GM21529 (cell line): ENCODE measurements around the gene WWOX.

Experiments used
- ATAC-seq: cut with Tn5 transposase; IDR thresholded peaks from one replicate; pipeline ENCODE4 v1.9.1; 2021; ENCODE audit not compliant: unreplicated experiment

Gene WWOX

DNA sequence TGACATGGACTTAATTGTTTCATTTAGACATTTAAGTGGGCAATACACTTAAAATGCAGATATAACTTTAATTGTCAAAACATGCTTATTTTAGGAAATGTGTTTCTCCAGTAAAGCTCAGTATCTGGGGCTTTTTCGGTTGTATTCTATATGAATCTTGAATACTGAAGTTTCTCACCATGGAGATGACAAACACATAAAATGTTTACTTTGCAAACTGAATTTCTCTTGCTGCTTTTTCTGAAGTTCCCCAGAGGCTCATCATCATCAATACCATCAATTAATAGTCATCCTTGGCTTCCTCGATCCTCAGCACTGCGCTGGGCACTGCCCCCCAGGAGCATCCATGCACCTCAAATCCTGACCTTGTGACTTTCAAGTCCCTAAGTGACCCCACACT is 227.3 kb downstream of the WWOX start:
- no peak for ATAC-seq

DNA sequence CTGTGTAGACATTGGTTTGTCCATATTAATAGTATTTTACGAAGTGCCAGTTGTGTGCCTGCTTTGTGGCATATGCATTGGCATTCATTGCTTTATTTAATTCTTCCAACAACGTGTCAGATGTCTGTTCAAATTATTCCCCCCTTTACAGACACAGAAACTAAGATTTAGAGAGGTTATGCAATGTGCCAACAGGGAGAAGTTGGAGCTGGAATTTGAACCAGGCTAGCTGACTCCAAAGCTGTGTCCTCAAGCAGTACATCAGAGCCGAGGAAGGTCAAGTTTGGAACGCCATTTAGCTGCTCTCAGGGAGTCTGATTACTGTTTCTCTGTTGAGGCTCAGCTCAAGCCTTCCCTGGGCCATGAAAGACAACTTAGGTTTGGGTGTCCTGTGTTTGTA is 232.3 kb downstream of the WWOX start:
- ATAC-seq: no peak

DNA sequence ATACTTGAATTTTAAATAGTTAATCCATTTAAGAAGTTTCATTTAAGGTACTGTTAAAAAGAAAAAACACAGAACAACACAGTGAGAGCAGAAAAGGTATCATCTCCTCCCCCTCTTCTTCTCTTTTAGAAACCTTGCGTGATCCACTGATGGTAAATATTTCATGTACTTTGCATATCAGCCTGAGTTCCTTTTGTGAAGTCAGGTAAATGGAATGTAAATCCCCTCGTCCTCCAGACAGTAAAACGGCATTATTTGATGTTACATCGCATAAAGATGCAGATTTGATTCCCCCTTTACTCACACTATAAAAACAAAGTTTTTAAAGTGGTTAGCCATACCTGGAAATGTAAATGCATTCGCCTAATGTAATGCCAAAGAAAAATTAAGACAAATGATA is 234.4 kb downstream of the WWOX start:
- no peak for ATAC-seq

DNA sequence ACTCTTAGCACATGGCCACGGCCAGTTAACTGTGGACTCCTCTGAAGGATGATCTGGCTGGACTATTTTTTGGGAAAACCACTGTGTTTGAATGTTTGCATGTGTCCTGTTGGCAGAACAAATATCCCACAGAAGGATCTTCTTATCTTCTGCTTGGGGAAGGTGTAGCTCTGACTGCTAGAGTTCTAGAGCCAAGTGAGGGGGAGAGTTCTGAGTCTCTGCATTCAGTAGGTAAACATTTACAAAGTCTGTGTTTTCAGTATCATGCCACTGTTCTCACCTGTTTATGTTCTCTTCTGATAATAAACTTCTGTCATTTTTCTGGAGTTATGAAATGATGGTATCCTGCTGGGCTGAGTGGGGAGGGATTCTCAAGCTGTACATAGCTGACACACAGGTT is 241.1 kb downstream of the WWOX start:
- no peak for ATAC-seq

DNA sequence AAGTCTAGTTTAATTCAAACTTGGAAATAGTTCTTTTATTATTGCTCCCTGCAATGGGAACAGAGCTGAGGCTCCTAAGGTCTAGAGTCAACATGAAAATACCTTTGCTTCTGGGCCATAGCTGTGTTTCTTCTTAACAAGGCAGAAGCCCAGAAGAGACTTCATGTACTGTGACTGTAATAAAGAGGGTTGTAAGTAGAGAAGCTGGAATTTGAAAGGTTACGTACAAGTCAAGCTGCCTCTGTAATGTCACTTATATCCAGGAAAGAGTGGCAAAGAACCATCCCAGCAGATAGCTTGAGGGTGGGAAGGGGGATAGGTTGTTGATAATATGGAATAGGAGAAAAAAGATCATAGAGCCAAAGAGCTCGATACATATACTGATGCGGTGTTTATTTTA is 248.6 kb downstream of the WWOX start:
- ATAC-seq: no peak

DNA sequence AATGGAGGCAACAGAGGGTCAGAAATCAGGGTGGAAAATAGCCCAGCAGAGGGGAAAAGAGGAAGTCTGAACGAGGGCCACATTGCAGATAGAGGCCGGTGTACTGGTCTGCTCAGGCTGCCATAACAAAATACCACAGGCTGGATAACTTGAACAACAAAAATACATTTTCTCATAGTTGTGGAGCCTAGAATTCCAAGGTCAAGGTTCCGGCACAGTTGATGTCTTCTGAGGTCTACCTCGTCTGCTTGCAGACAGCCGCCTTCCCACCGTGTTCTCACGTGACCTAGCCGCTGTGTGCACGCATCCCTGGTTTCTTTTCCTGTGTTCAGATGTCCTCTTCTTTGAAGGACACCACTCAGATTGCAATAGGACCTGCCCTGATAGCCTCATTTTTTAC is 249.4 kb downstream of the WWOX start:
- ATAC-seq: no peak

DNA sequence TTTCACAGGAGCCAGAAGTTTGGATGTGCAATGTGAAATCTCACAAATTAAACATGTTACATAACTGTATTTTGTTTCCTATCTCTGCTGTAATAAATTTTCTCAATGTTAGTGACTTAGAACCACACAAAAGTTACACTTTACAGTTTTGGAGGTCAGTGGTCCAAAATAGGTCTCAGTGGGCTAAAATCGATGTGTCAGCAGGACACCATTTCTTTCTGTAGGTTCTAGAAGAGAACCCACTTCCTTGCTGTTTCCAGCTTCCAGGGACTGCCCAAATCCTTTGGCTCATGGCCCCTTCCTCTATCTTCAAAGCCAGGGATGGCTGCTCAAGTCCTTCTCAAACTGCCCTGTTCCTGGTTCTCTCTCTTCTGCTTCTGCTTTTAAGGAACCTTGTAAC is 252.7 kb downstream of the WWOX start:
- no peak for ATAC-seq

DNA sequence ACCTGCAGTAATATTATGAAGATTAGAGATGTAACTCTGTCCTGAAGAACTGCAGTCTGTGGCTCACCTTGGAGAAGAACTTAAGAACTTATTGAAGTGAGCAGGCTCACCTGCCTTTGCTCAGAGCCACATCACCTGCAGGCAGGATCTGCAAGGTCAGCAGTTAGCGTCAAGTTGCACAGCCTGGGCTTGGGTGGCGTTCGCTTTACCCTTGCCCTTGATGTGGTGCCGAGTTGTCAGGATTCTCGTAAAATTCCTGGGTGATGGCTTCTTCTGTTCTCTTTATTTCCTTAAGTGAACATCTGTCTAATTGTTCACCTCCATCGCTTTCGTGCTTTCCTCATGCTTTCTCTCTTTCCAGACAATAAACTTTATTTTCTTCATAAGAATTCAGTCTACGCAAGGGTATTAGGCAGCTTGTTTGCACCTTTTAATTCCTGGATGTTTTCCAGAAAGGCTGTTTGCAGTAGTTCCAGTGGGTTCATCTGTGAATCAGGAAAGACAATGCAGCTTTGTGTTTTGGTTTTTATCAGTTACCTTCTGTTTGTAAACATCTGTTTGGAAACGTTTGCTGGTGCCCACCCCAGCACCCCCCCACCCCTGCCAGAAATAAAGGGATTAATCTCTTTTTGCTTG is 254.3 kb downstream of the WWOX start:
- ATAC-seq: no peak

DNA sequence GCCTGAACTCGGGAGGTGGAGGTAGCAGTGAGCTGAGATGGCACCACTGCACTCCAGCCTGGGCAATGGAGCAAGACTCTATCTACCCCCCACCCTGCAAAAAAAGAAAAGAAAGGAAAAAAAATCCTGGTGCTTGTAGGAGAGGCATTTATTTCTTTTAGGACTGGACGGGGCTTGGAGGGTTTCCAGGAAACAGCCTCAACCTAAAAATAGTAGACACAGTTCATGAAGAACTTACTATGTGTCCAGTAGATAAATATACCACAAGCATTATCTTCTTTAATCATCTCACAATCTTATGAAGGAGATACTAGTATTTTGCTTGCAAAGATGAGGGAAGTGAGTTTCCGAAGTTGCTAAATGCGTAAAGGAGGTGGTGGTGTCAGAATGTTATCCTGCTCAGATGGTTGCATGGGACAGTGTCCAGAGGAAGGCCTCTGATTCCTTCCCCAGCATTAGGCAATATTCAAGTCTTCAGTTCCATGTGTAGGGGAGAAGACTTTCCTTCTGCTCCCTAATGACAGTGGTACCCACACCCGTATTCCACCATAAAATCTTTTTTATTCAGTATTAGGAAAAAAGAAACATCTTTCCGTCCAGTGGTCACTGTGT is 263.2 kb downstream of the WWOX start:
- ATAC-seq: no peak

DNA sequence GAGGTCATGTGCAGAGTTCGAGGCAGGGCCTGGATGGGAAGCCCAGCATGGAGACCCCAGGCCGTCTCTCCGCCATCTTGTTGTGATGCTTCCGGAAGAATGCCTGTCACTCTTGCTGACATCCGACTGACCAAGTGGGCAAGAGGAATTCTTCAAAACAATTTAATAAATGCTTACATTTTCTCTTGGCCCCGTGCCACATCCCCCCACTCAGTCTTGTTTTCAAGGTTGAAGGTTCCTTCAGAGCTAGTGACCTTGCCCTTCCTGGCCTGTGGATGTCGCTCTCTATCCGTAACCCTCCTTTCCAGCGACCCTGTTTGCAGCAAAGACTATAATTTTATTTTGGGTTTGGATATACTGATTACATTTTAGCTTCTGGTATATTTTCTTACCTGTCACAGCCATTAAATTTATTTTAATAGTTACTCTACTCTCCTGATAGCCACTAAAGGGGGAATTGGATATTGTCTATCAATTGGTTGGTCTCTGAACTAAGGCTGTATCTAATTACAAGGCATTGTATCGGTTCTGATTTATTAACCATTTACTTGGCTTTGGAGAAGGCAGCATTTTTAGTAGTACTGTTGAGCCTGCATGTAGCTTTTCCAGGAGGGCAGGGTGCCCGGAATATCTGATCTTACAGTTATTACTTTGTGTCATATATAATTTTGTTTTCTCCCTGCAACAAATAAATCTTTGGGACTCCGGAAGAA is 264.5 kb downstream of the WWOX start:
- no peak for ATAC-seq

DNA sequence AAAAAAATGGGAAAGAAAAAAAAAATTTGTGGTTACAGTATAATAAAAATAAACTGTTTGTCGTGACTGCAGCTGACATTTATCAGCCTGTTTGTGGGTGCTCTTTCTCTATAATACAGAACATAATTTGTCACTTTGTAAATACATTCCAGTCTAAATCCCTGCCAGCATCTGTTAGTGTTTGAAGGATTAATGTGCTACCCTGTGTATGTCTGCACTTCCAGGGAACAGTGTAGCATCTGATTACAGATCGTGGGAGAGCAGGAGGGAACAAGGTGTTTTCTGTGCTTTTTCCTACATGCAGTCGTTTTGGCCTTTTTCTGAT is 265.1 kb downstream of the WWOX start:
- ATAC-seq: no peak

DNA sequence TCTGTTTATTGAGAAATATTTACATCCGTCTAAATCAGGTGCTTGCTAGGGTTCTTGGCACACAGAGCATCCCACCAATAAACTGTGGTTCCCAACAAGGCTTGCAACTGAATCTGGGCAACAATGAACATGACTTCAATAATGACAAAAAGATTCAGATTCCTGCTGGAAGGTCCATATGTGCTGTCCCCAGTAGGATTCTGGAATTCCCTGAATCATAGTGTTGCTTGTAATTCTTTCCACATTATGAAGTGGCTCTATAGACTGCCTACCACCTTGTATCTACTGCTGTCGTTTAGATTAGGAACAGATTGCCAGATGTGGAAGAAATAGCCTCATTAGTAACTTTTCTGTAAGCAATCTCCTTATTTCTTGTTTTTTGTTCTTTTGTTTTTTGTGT is 265.9 kb downstream of the WWOX start:
- ATAC-seq: no peak

DNA sequence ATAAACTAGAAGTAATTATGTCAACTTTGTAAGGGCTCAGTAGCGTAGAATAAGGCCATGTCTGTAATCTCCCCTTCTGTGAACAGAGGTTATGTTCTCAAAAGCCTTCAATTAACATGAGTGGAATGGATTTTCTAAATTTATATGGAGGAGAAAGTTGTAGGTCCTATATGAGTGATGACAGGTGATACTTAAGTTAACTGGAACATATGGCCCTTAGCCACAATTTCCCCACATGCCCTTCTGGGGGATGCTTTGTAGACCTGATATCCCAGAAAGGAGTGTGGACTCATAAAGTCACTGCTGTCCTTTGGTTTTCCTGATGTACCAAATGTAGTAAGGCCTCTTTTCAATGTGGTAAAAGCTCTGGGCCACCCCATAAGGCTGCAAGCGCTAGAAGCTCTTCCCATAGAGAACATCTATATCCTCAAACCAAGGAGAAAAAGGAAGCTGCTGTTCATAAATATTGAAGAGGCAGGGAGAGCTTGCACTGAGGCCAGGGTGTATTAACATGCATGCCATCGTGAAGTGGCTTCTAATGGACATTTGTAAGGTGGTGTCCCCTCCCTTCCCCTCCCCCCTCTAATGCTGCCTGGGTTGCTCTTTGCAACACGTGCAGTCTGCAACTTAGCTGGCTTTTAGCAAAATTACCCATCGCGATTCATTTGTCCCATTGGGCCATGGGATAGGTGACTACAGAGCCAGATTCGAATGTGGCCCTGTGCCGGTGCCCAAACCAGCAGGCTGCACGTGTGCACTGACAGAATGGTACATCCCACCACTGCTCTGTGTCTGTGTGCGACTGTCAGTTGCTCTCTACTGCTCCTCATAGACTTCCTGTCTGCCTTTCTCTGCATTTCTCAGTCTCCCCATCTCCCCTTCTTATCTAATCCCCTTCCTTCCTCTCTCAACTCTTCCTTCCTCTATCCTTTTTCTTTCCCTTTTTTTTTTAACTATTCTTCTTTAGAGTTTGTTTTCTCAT is 269.0 kb downstream of the WWOX start:
- no peak for ATAC-seq

DNA sequence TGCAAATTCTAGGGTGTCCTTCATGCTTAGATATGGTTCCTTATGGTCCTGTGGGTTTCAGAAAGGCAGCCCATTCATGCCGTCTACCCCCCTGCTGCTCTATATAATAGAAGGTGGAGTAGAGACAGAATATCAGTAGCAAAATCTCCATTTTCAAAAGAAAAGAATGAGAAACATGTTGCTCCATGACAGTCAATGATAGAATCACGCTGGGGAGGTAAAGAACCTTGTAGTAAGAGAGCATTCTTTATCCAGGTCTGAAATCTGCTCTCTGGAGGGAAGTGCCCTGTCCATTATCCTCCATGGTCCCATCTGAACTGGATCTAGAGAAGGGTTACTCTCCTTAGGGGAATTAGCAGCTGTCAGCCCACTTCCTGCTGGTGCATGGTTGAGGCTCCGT is 272.8 kb downstream of the WWOX start:
- ATAC-seq: no peak

DNA sequence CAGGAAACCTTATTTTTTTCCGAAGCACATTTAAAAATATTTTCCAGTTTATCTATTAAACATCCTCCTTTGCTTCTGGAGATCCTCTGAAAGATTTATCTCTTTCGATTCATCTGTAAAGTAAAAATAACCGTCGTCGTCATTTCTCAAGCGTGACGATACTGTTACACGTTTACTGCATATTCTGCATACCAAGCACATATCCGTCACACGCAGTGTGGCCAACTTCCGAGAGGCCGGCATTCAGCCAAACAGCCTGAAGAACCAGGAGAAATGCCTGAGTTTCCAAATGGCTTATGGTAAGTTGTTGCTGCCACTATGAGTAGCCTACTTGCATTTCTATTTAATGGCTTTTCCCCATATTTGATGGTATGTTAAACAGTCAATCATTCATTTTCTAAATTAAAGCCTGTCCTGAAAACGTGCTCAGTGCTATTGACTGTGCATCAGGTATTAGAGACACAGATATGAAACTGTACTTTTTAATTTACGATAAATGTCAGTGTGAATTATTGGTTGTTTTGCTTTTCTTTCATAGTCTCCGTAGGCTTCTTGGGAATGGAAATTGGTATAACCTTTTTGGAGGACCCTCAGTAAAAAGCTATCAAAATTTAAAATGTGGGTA is 275.7 kb downstream of the WWOX start:
- ATAC-seq: no peak

DNA sequence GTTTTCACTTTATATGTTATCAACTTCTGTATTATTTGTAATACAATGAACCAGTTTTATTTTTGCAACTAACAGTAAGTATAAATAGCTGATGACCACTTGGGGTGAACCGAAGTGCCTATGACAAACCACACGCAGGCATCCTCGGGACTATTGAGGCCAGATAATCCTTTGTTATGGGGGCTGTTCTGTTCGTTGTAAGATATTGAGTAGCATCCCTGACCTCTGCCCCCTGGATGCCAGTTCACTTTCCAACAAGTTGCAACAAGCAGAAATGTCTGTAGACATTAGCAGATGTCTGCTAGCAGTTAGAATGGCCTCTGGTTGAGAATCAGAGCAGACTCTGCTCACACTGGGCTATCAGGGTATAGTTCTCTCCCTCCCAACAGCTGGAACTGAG is 277.0 kb downstream of the WWOX start:
- ATAC-seq: no peak

DNA sequence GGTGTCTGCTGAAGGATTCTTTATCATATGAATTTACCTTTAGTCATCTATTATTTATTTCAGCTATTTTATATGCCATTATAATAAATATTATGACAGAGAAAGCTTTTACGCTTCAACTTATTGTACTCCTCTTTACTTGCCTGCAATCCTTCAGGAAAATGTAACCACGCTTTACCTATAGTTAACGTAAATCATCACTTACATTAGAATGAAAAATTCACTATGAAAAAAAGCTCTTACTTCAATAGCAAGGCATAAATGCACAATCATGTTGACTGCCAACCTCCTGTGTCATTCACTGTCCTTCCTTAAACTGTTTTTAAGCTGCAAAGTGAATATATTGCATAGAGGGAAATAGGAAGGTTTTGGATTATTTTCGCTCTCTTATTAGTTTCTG is 277.9 kb downstream of the WWOX start:
- ATAC-seq: no peak

DNA sequence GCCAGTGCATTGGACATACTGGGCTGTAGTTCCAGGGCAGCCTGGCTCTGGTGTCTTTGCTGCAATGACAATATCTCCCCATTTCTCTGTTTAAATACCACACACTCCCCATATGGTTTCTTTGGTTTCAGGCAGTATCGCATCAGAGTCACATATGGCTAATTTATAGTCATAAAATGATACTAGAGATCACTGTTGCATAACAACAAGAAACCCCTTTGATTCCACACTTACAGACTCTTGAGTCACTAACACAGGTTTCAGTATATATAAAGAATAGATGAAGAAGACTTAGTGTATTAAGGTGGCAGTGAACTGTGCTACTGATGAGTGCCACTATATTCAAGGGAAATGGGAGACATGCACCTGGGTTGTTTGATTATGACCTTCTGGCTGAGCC is 281.6 kb downstream of the WWOX start:
- no peak for ATAC-seq

DNA sequence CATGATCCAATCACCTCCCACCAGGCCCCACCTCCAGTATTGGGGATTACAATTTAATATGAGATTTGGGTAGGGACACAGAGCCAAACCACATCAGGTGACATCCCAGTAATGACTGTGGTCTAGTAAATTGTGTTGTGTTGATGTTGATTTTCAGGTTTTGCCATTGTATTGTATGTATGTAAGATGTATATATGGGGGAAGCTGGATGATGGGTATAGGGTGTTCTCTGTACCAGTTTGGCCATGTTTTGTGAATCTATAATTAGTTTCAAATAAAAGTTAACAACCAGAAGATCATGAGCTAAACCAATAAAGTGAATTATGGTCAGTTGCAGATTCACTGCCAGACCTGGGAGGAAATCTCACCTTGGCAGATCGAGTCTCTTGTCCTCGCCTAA is 283.7 kb downstream of the WWOX start:
- ATAC-seq: no peak

DNA sequence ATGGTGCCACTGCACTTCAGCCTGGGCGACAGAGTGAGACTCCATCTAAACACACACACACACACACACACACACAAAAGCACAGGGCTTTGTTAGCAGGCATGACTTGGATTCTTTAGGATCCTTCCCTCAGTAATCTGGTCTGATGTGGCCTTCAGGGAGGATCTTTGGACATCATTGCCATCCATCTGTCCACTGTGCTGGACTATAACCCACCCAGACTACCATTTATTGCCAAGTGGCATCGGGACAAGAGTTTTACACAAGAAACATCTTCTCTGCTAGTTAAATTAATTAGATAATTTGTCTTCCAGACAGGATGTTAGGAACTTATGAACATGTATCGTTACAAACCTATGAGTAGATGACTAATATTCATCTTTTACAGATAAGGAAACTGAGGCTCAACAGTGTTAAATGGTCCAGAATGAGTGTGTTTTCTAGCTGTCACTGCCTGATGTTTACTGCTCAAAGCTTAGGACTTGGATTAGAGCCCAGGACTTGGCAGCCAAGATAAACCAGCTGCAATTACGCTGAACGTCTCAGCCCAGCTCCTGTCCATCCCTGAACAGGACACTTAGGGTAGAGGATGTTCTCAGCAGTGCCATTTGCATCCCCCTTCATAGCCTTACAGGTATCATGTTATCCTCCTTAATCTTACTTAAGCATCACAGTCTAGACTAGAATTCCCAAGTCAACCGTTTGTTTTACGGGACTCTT is 285.8 kb downstream of the WWOX start:
- no peak for ATAC-seq
